IMR-90 (cell line): ENCODE measurements around the gene AKR1A1. TPM values are rescaled to one million over a fixed set of nuclear protein-coding genes. Genes with fewer than 3 reads are reported as not detected.

Experiments
- ATAC-seq: fragments of 200-7000 bp; cut with Tn5 transposase; 2 replicates; pipeline ENCODE4 v1.9.1; 2020; ENCODE audit warnings: low read depth, mild to moderate bottlenecking, moderate library complexity
- BruUV-seq: library from RNA; stranded (reverse); fragments of 400-500 nt; replicated peaks from 2 replicates; lab custom pipeline; 2021; lab: Mats Ljungman, UMichigan
- CTCF ChIA-PET: fragments of 300-600 bp; formaldehyde crosslinking; extraction: SDS; loops from one replicate; lab custom pipeline; 2021; ENCODE audit warnings: antibody characterized with exemption; lab: Yijun Ruan, JAX
- POLR2A ChIA-PET: fragments of 300-600 bp; sonication (Branson Sonifier 250); formaldehyde crosslinking; loops from one replicate; lab custom pipeline; 2022; ENCODE audit warnings: antibody characterized with exemption; ENCODE audit not compliant: unreplicated experiment; lab: Charles Lee
- DNase-seq: peaks from one replicate; pipeline ENCODE4 v3.0.0; 2013
- H2AFZ ChIP-seq: replicated peaks from 2 replicates; pipeline ENCODE3; 2013; ENCODE audit warnings: low read length, mild to moderate bottlenecking; ENCODE audit not compliant: poor library complexity
- H2AK5ac ChIP-seq: 2 replicates; pipeline ENCODE4 v1.6.1; 2013; ENCODE audit warnings: low read depth, low read length, inconsistent platforms
- H2AK9ac ChIP-seq: replicated peaks from 2 replicates; pipeline ENCODE3; 2013; ENCODE audit warnings: mild to moderate bottlenecking, low read depth, low read length, moderate library complexity; ENCODE audit not compliant: poor library complexity
- H2BK120ac ChIP-seq: 2 replicates; pipeline ENCODE4 v1.6.1; 2013; ENCODE audit warnings: low read depth, low read length, inconsistent platforms
- H2BK15ac ChIP-seq: 3 replicates; pipeline ENCODE4 v1.6.1; 2013; ENCODE audit warnings: low read depth, low read length, inconsistent platforms
- H2BK20ac ChIP-seq: 2 replicates; pipeline ENCODE4 v1.6.1; 2013; ENCODE audit warnings: low read depth, mild to moderate bottlenecking, inconsistent platforms, low read length, moderate library complexity
- H2BK5ac ChIP-seq: 2 replicates; pipeline ENCODE4 v1.6.1; 2013; ENCODE audit warnings: mild to moderate bottlenecking, low read depth, low read length, inconsistent platforms; ENCODE audit not compliant: poor library complexity, severe bottlenecking
- H3K14ac ChIP-seq: replicated peaks from 2 replicates; pipeline ENCODE4 v1.6.1; 2013; ENCODE audit warnings: low read depth, low read length, inconsistent platforms
- H3K18ac ChIP-seq: 2 replicates; pipeline ENCODE4 v1.6.1; 2013; ENCODE audit warnings: low read depth, low read length, control low read depth
- H3K23ac ChIP-seq: 2 replicates; pipeline ENCODE4 v1.6.1; 2013; ENCODE audit warnings: low read depth, low read length, inconsistent platforms
- H3K27ac ChIP-seq: 2 replicates; pipeline ENCODE4 v1.5.1; 2013; ENCODE audit warnings: mild to moderate bottlenecking, control low read depth, low read length; ENCODE audit not compliant: insufficient read depth
- H3K27me3 ChIP-seq: 2 replicates; pipeline ENCODE4 v1.6.1; 2013; ENCODE audit warnings: low read length; ENCODE audit not compliant: control insufficient read depth, insufficient read depth
- H3K36me3 ChIP-seq: 2 replicates; pipeline ENCODE4 v1.6.1; 2013; ENCODE audit warnings: low read length, mixed read lengths; ENCODE audit not compliant: control insufficient read depth, insufficient read depth
- H3K4ac ChIP-seq: 2 replicates; pipeline ENCODE4 v1.6.1; 2013; ENCODE audit warnings: low read depth, low read length, inconsistent platforms
- H3K4me1 ChIP-seq: 2 replicates; pipeline ENCODE4 v1.6.1; 2013; ENCODE audit warnings: low read length, mixed read lengths; ENCODE audit not compliant: control insufficient read depth, insufficient read depth
- H3K4me2 ChIP-seq: 2 replicates; pipeline ENCODE4 v1.6.1; 2013; ENCODE audit warnings: low read depth, mild to moderate bottlenecking, control low read depth, low read length, moderate library complexity
- H3K4me3 ChIP-seq: 2 replicates; pipeline ENCODE4 v1.5.1; 2013; ENCODE audit warnings: low read depth, mild to moderate bottlenecking, control low read depth, low read length, moderate library complexity; ENCODE audit not compliant: insufficient read depth
- H3K56ac ChIP-seq: 2 replicates; pipeline ENCODE4 v1.6.1; 2013; ENCODE audit warnings: low read length, inconsistent platforms; ENCODE audit not compliant: insufficient read depth; ENCODE audit errors: extremely low read depth
- H3K79me1 ChIP-seq, 2 experiments: 2 replicates each; pipeline ENCODE4 v1.6.1; 2013; ENCODE audit warnings: low read length in 2 of 2, inconsistent platforms in 1 of 2, low read depth in 1 of 2
- H3K9ac ChIP-seq: 2 replicates; pipeline ENCODE4 v1.6.1; 2013; ENCODE audit warnings: low read depth, low read length, control low read depth
- H3K9me1 ChIP-seq: 2 replicates; pipeline ENCODE4 v1.6.1; 2013; ENCODE audit warnings: low read length, inconsistent platforms; ENCODE audit not compliant: insufficient read depth
- H3K9me3 ChIP-seq: 2 replicates; pipeline ENCODE4 v1.6.1; 2013; ENCODE audit warnings: low read length; ENCODE audit not compliant: control insufficient read depth, insufficient read depth
- H4K20me1 ChIP-seq: 2 replicates; pipeline ENCODE4 v1.6.1; 2013; ENCODE audit warnings: low read length, inconsistent platforms; ENCODE audit not compliant: insufficient read depth
- H4K5ac ChIP-seq: 2 replicates; pipeline ENCODE4 v1.6.1; 2013; ENCODE audit warnings: mild to moderate bottlenecking, low read depth, low read length, control low read depth
- H4K8ac ChIP-seq, 2 experiments: 2 replicates each; pipeline ENCODE4 v1.6.1; 2013; ENCODE audit warnings: low read depth in 2 of 2, low read length in 2 of 2, control low read depth in 1 of 2, inconsistent platforms in 1 of 2
- H4K91ac ChIP-seq: 2 replicates; pipeline ENCODE4 v1.6.1; 2013; ENCODE audit warnings: low read depth, low read length, inconsistent platforms; ENCODE audit not compliant: insufficient read depth
- MAFK ChIP-seq: IDR thresholded peaks from 2 replicates; pipeline ENCODE4 v1.6.1; 2012; ENCODE audit warnings: low read depth, low read length, improper control_type of control experiment
- POLR2A ChIP-seq: IDR thresholded peaks from 2 replicates; pipeline ENCODE4 v1.6.1; 2012; ENCODE audit warnings: mild to moderate bottlenecking, low read depth, low read length
- RAD21 ChIP-seq: IDR thresholded peaks from 2 replicates; pipeline ENCODE4 v1.6.1; 2012; ENCODE audit warnings: low read length, improper control_type of control experiment
- SMC3 ChIP-seq: fragments of 150-350 bp; IDR thresholded peaks from 2 replicates; pipeline ENCODE4 v1.6.1; 2016; ENCODE audit warnings: low read depth, mild to moderate bottlenecking, antibody characterized with exemption, low read length, moderate library complexity
- WGBS, 2 experiments: methylation state at CpG; one replicate each; pipeline versions ENCODE4 v1.1.5 to v1.1.7; 2013; ENCODE audit warnings: missing lambda C conversion rate in 2 of 2; ENCODE audit not compliant: insufficient read length in 1 of 2; ENCODE audit errors: extremely low coverage in 2 of 2; 5-methylcytosine and 5-hydroxymethylcytosine counted together
- dilution Hi-C: fragments of 300-500 bp; cut with HindIII; formaldehyde crosslinking; loops from one replicate; pipeline ENCODE4 v1.14.3; 2018; ENCODE audit warnings: low sequenced_read_pairs; ENCODE audit not compliant: unreplicated experiment
- in situ Hi-C: fragments of 300-500 bp; cut with MboI; formaldehyde crosslinking; loops from 3 replicates; pipeline ENCODE4 v1.14.3; 2019; ENCODE audit warnings: low sequenced_read_pairs, inconsistent platforms, mixed read lengths
- intact Hi-C: fragments of 100-400 bp; cut with micrococcal nuclease; formaldehyde crosslinking; loops from 2 replicates; pipeline ENCODE4 v1.10.0; 2022
- polyA plus RNA-seq, 3 experiments: library from polyadenylated mRNA; depleted of rRNA; stranded (reverse); fragments of >200 nt; gene quantifications; 2 replicates each; pipeline ENCODE4 v1.2.3, GENCODE V29; 2012; ENCODE audit warnings: low replicate concordance in 1 of 3
- total RNA-seq: library from RNA; depleted of rRNA; stranded (reverse); fragments of >200 nt; gene quantifications from 2 replicates; pipeline ENCODE4 v1.2.3, GENCODE V29; 2012

AKR1A1 gene
- total and polyA plus RNA-seq, 2 of the 4 experiments (the other 2 are of a cell fraction) = 141 to 151 TPM

- no peak overlapping the region for H2BK15ac ChIP-seq
- no peak overlapping the region for H3K4me2 ChIP-seq
- intact Hi-C loops (no loop called here), dilution Hi-C loops (no loop called here), in situ Hi-C loops (no loop called here)
- no peak overlapping the region for H3K27ac ChIP-seq
- no peaks in the 10 kb centered on the region for H3K9me1 ChIP-seq
- WGBS, 2 experiments = no CpG with 5 or more reads among the region's 6 CpGs
- no peak overlapping the region for H3K4ac ChIP-seq
- no peaks in the 10 kb centered on the region for H4K20me1 ChIP-seq
- ATAC-seq (no peak), DNase-seq (no peak)
- POLR2A ChIA-PET = no interaction called here
- CTCF ChIA-PET = no interaction called here
- H2BK5ac ChIP-seq = no peak overlapping the region
- H2AK5ac ChIP-seq = no peak overlapping the region
- H3K23ac ChIP-seq = no peak overlapping the region
- BruUV-seq = no TSS peak
- H3K9me3 ChIP-seq = no peaks in the 10 kb centered on the region
- no peak overlapping the region for H2AK9ac ChIP-seq
- H3K27me3 ChIP-seq = no peaks in the 10 kb centered on the region
- TF ChIP-seq POLR2A = no peak
- TF ChIP-seq SMC3 = no peak
- TF ChIP-seq RAD21 = no peak
- TF ChIP-seq MAFK = no peak
- no peak overlapping the region for H3K4me3 ChIP-seq
- no peak overlapping the region for H2AFZ ChIP-seq
- H3K56ac ChIP-seq = no peak overlapping the region
- no peaks in the 10 kb centered on the region for H3K36me3 ChIP-seq
- H4K5ac ChIP-seq = no peak overlapping the region
- H2BK20ac ChIP-seq = no peak overlapping the region
- no peak overlapping the region for H3K9ac ChIP-seq
- H2BK120ac ChIP-seq = no peak overlapping the region
- no peak overlapping the region for H4K8ac ChIP-seq
- no peak overlapping the region for H4K91ac ChIP-seq
- H3K18ac ChIP-seq = no peak overlapping the region
- H3K14ac ChIP-seq = no peak overlapping the region
- no peaks in the 10 kb centered on the region for H3K4me1 ChIP-seq
- H3K79me1 ChIP-seq = no peaks in the 10 kb centered on the region
These were observed 14.4 kb upstream of the AKR1A1 start for GRCh38 chr1:45535988-45536766.
